Measurements from ENCODE around the gene CEP41. TPM values are rescaled to one million over a fixed set of nuclear protein-coding genes. Genes with fewer than 3 reads are reported as not detected.

Gene CEP41
- total RNA-seq, 1 donor from 2014 or later = 16.5 TPM

GRCh38 chr7:130488392-130489139 lies 47.8 kb upstream of the CEP41 start:
- no peak overlapping the region for H2AFZ ChIP-seq (replicated peaks)
- H3K4me3 Mint-ChIP-seq = peak overlapping the region; percentile 12
- H3K4me2 ChIP-seq = no peak overlapping the region
- H4K20me1 ChIP-seq (ENCODE audit: low read depth) = peaks cover 12% of the 10 kb centered on the region
- peak overlapping the region; percentile 86 for H3K27ac Mint-ChIP-seq
- no peak overlapping the region for H3K9ac ChIP-seq
- H3K4me3 ChIP-seq = no peak overlapping the region
- no peak overlapping the region for H3K27ac ChIP-seq
- H3K4me1 Mint-ChIP-seq = peaks cover 33% of the 10 kb centered on the region
- peaks cover 30% of the 10 kb centered on the region for H3K9me3 Mint-ChIP-seq
- peaks cover 40% of the 10 kb centered on the region for H3K79me2 ChIP-seq (ENCODE audit: low read depth)
- H3K36me3 ChIP-seq = no peaks in the 10 kb centered on the region
- H3K27me3 ChIP-seq = peaks cover 12% of the 10 kb centered on the region
- peaks cover 15% of the 10 kb centered on the region for H3K4me1 ChIP-seq
- peaks cover 26% of the 10 kb centered on the region for H3K27me3 Mint-ChIP-seq (ENCODE audit: insufficient read depth, low read depth)
- no peaks in the 10 kb centered on the region for H3K9me3 ChIP-seq (ENCODE audit: low read depth)
- peaks cover 22% of the 10 kb centered on the region for H3F3A ChIP-seq (ENCODE audit: low read depth)
- DNase-seq (ENCODE audit: low spot score) = no peak
- TF ChIP-seq EZH2phosphoT487 (IDR thresholded peaks at IDR 0.05) (no peak), EZH2 (IDR thresholded peaks at IDR 0.05) (no peak)
- peaks cover 25% of the 10 kb centered on the region for H3K36me3 Mint-ChIP-seq

- peak overlapping the region; percentile 57 for H3K27ac Mint-ChIP-seq
- Histone ChIP-seq H3K36me3 (no peaks in the 10 kb centered on the region), H3F3A (ENCODE audit: low read depth) (peaks cover 22% of the 10 kb centered on the region), H3K4me2 (peak overlapping the region; percentile 74), H2AFZ (replicated peaks) (peak overlapping the region; percentile 92), H3K4me1 (peaks cover 15% of the 10 kb centered on the region), H3K27ac (no peak overlapping the region), H3K79me2 (ENCODE audit: low read depth) (peaks cover 25% of the 10 kb centered on the region), H3K9ac (no peak overlapping the region), H3K4me3 (peak overlapping the region; percentile 48), H3K9me3 (ENCODE audit: low read depth) (no peaks in the 10 kb centered on the region), H4K20me1 (ENCODE audit: low read depth) (no peaks in the 10 kb centered on the region), H3K27me3 (no peaks in the 10 kb centered on the region)
- peak overlapping the region; percentile 79 for H3K4me3 Mint-ChIP-seq
- H3K27me3 Mint-ChIP-seq (ENCODE audit: insufficient read depth, low read depth) = peaks cover 19% of the 10 kb centered on the region
- no peak for DNase-seq (ENCODE audit: low spot score)
- H3K36me3 Mint-ChIP-seq = peaks cover 18% of the 10 kb centered on the region
- peaks cover 36% of the 10 kb centered on the region for H3K4me1 Mint-ChIP-seq
- no peak for TF ChIP-seq CTCF (IDR thresholded peaks at IDR 0.05)
- TF ChIP-seq EZH2phosphoT487 (IDR thresholded peaks at IDR 0.05) = no peak
- no peak for TF ChIP-seq EZH2 (IDR thresholded peaks at IDR 0.05)
- peaks cover 24% of the 10 kb centered on the region for H3K9me3 Mint-ChIP-seq
Observed at GRCh38 chr7:130486954-130487436, 46.2 kb upstream of the CEP41 start.

GRCh38 chr7:130486114-130486953 lies 45.5 kb upstream of the CEP41 start:
- Histone ChIP-seq H3F3A (ENCODE audit: low read depth) (peaks cover 21% of the 10 kb centered on the region), H4K20me1 (ENCODE audit: low read depth) (no peaks in the 10 kb centered on the region), H3K27me3 (no peaks in the 10 kb centered on the region), H3K9me3 (ENCODE audit: low read depth) (no peaks in the 10 kb centered on the region), H3K4me3 (peak overlapping the region; percentile 48), H3K4me1 (peaks cover 15% of the 10 kb centered on the region), H3K27ac (no peak overlapping the region), H3K36me3 (no peaks in the 10 kb centered on the region), H3K4me2 (peak overlapping the region; percentile 74), H3K79me2 (ENCODE audit: low read depth) (peaks cover 20% of the 10 kb centered on the region), H3K9ac (no peak overlapping the region), H2AFZ (replicated peaks) (peak overlapping the region; percentile 92)
- Mint-ChIP-seq H3K4me1 (peaks cover 39% of the 10 kb centered on the region), H3K27me3 (ENCODE audit: insufficient read depth, low read depth) (peaks cover 19% of the 10 kb centered on the region), H3K36me3 (peaks cover 17% of the 10 kb centered on the region), H3K9me3 (peaks cover 24% of the 10 kb centered on the region), H3K27ac (peak overlapping the region; percentile 57), H3K4me3 (peak overlapping the region; percentile 79)
- no peak for TF ChIP-seq EZH2phosphoT487 (IDR thresholded peaks at IDR 0.05)
- no peak for TF ChIP-seq EZH2 (IDR thresholded peaks at IDR 0.05)
- peak; percentile 62 for TF ChIP-seq CTCF (IDR thresholded peaks at IDR 0.05)
- peak; percentile 88 for DNase-seq (ENCODE audit: low spot score)
